IPS-20b (cell line): ENCODE measurements around the gene GAB1.
A peak's percentile ranks its signal among the peaks of the same experiment; 100 is the strongest.

ENCODE experiments used
- H3K27ac ChIP-seq: one replicate; pipeline ENCODE4 v1.5.1; 2013; ENCODE audit warnings: low read length
- H3K27me3 ChIP-seq: 2 replicates; pipeline ENCODE4 v1.6.1; 2013; ENCODE audit warnings: mild to moderate bottlenecking, low read length, inconsistent platforms; ENCODE audit not compliant: insufficient read depth
- H3K36me3 ChIP-seq: 2 replicates; pipeline ENCODE4 v1.6.1; 2013; ENCODE audit warnings: low read depth, mild to moderate bottlenecking, inconsistent platforms, low read length, moderate library complexity; ENCODE audit not compliant: insufficient read depth
- H3K4me1 ChIP-seq: 2 replicates; pipeline ENCODE4 v1.6.1; 2013; ENCODE audit warnings: mild to moderate bottlenecking, control low read depth, inconsistent platforms, low read length, moderate library complexity; ENCODE audit not compliant: insufficient read depth
- H3K4me3 ChIP-seq: 2 replicates; pipeline ENCODE4 v1.5.1; 2013; ENCODE audit warnings: mild to moderate bottlenecking, low read length, inconsistent platforms
- H3K9ac ChIP-seq: 2 replicates; pipeline ENCODE4 v1.6.1; 2013; ENCODE audit warnings: low read depth, mild to moderate bottlenecking, inconsistent platforms, low read length, moderate library complexity
- H3K9me3 ChIP-seq: 2 replicates; pipeline ENCODE4 v1.6.1; 2013; ENCODE audit warnings: mild to moderate bottlenecking, low read depth, low read length, inconsistent platforms; ENCODE audit not compliant: insufficient read depth

GAB1 gene

DNA sequence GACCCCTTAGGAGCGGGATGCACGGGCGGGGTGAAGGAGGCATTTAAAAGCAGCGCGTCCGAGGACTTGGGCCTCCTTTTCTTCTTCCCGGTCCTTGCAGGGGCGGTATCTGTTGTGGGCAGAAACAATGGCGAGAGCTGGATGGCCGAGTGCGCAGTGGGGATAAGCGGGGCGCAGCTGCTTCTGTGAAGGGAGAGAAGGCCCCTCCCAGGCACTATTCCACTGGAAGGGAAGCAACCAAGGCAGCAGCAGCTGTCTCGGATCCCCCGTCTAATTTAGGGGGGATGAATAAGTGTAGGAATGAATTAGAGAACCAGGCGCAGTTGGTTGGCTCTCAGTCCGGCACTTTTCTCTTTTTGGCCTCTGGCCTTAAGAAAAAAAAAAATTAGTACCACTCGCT, 177.8 kb downstream of the GAB1 start:
- peaks cover 9% of the 10 kb centered on the region; the same call in 1 of the 2 replicates for H3K4me1 ChIP-seq
- H3K9ac ChIP-seq = peak overlapping the region; percentile 98
- peak overlapping the region; percentile 98 for H3K4me3 ChIP-seq
- H3K27ac ChIP-seq = peak overlapping the region; percentile 92
- H3K36me3 ChIP-seq = peaks cover 40% of the 10 kb centered on the region
- H3K9me3 ChIP-seq = no peaks in the 10 kb centered on the region
- no peaks in the 10 kb centered on the region; the same call in 1 of the 2 replicates for H3K27me3 ChIP-seq

DNA sequence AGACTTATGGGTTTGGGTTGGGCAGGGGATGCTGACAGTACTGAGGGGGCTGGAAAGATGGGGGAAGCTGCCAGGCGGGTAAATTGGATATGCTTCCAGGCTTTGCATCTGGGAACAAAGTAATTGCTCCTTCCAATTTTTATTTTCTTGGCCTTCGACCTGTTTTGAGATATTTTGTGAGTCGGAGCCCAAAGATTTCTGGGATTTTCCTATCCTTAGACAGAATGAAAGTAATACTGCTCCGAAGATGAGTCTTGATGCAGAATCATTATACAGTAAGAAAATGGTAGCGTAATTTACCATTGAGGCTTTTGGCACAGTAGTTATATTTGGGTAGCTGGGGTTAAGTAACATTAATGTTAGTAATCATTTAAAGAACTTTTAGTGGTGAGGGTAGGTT, 178.2 kb downstream of the GAB1 start:
- H3K4me3 ChIP-seq = peak overlapping the region; percentile 98
- no peaks in the 10 kb centered on the region for H3K9me3 ChIP-seq
- H3K9ac ChIP-seq = peak overlapping the region; percentile 98
- H3K27ac ChIP-seq = peak overlapping the region; percentile 92
- peaks cover 9% of the 10 kb centered on the region; the same call in 1 of the 2 replicates for H3K4me1 ChIP-seq
- H3K27me3 ChIP-seq = no peaks in the 10 kb centered on the region; the same call in 1 of the 2 replicates
- peaks cover 44% of the 10 kb centered on the region for H3K36me3 ChIP-seq

DNA sequence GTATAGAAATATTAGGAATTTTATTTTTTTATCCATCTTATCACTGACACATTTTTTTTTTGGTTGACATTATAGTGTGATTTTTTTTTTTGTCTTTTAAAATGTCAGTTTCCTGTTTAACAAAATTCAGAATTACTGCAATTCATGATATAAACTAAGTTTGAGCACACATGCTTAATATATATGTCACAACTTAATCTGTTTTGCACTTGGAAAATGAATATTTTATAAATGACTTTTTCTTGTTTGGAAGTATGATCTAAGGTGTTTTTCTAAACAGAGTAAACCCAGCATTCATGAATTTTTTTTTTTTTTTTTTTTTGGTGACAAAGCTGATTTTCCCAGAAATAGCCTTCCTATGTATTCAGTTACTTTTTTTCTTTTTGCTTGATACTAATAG, 179.2 kb downstream of the GAB1 start:
- Histone ChIP-seq H3K36me3 (peaks cover 54% of the 10 kb centered on the region), H3K27me3 (no peaks in the 10 kb centered on the region), H3K27ac (no peak overlapping the region), H3K4me3 (peak overlapping the region; percentile 98), H3K9me3 (no peaks in the 10 kb centered on the region), H3K4me1 (peaks cover 9% of the 10 kb centered on the region), H3K9ac (peak overlapping the region; percentile 98; the same call in 1 of the 2 replicates)

DNA sequence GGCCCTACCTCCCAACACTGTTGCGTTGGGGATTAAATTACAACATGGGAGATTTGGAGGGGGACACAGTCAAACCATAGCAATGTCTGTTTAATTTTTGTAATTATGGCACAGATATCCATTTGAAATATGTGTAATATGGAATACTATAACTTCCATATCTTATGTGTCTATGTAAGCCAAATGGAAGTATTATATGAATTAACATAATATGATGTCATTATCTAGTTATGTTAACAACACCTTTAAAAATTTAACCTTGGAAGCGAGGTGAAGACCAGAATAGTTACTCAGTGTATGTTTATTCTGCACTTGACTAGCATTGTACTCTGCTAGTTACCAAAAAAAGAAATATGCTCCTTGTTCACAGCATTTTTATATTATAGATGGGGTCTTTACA, 181.1 kb downstream of the GAB1 start:
- peaks cover 6% of the 10 kb centered on the region for H3K4me1 ChIP-seq
- no peak overlapping the region for H3K9ac ChIP-seq
- no peaks in the 10 kb centered on the region for H3K27me3 ChIP-seq
- peaks cover 73% of the 10 kb centered on the region for H3K36me3 ChIP-seq
- H3K4me3 ChIP-seq = no peak overlapping the region
- no peaks in the 10 kb centered on the region for H3K9me3 ChIP-seq
- no peak overlapping the region for H3K27ac ChIP-seq
